Measurements from ENCODE around the gene NFKB1.

DNA sequence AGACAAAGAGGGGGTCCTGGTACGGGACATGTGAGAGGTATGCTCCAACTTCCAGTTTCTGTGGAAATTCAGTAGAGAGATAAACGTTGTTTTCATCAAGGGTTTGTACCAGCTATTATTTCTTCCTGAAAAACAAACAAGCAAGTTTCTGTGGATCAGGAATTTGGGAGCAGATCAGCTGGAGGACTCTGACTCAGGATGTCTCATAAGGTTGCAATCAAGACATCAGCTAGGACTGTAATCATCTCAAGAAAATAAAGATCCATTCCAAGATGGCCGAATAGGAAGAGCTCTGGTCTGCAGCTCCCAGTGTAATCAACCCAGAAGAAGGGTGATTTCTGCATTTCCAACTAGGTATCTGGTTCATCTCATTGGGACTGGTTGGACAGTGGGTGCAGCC, 23.5 kb upstream of the NFKB1 start:
- TF ChIP-seq, protein P1, sequence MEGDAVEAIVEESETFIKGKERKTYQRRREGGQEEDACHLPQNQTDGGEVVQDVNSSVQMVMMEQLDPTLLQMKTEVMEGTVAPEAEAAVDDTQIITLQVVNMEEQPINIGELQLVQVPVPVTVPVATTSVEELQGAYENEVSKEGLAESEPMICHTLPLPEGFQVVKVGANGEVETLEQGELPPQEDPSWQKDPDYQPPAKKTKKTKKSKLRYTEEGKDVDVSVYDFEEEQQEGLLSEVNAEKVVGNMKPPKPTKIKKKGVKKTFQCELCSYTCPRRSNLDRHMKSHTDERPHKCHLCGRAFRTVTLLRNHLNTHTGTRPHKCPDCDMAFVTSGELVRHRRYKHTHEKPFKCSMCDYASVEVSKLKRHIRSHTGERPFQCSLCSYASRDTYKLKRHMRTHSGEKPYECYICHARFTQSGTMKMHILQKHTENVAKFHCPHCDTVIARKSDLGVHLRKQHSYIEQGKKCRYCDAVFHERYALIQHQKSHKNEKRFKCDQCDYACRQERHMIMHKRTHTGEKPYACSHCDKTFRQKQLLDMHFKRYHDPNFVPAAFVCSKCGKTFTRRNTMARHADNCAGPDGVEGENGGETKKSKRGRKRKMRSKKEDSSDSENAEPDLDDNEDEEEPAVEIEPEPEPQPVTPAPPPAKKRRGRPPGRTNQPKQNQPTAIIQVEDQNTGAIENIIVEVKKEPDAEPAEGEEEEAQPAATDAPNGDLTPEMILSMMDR (IDR thresholded peaks at IDR 0.05; ENCODE audit: low read depth, low read length), result no peak
- TF ChIP-seq EZH2phosphoT487 (IDR thresholded peaks at IDR 0.05; ENCODE audit: low read depth), result no peak
